Measurements from ENCODE around the gene TRAPPC10. TPM values are rescaled to one million over a fixed set of nuclear protein-coding genes. Genes with fewer than 3 reads are reported as not detected.

The TRAPPC10 gene
- total RNA-seq, result 18.0 and 21.9 TPM in 2 replicates

GRCh38 chr21:44011579-44012473 is at the start of gene TRAPPC10:
Gene TRAPPC10, plus strand, starts transcription at chr21:44012309. Its CDS starts 185 bp downstream, at chr21:44012494.

GRCh38 chr21:44107026-44107501 is 95.0 kb downstream of the TRAPPC10 start, which contains the start of gene PWP2:
Gene PWP2, plus strand, starts transcription at chr21:44107399. Its CDS starts 18 bp downstream, at chr21:44107417.

Other genes starting within 250 kb of the TRAPPC10 start
- gene CSTB, start 236.0 kb upstream of the TRAPPC10 start, total RNA-seq, result 5.4 and 5.9 TPM in 2 replicates
- gene RRP1, start 222.7 kb upstream of the TRAPPC10 start, total RNA-seq, result 13.8 and 24.0 TPM in 2 replicates
- gene AGPAT3, start 147.1 kb upstream of the TRAPPC10 start, total RNA-seq, result 33.5 and 35.9 TPM in 2 replicates
- 5.9 and 9.2 TPM in 2 replicates for gene PWP2, start 95.1 kb downstream of the TRAPPC10 start, total RNA-seq
- 9.0 and 14.7 TPM in 2 replicates for gene GATD3, start 121.4 kb downstream of the TRAPPC10 start, total RNA-seq
- 0.19 and 0.85 TPM in 2 replicates for gene ICOSLG, start 228.6 kb downstream of the TRAPPC10 start, total RNA-seq
- not detected in 2 replicates for gene DNMT3L, start 249.6 kb downstream of the TRAPPC10 start, total RNA-seq